T-helper 9 cell (primary cell): Measurements from ENCODE around the gene PPP2R2C.

Experiments
- DNase-seq: peaks from one replicate; pipeline ENCODE4 v3.0.0-alpha.2; 2020

PPP2R2C gene

GRCh38 chr4:6446538-6447451 is 25.6 kb downstream of the PPP2R2C start:
- DNase-seq, result no peak

DNA sequence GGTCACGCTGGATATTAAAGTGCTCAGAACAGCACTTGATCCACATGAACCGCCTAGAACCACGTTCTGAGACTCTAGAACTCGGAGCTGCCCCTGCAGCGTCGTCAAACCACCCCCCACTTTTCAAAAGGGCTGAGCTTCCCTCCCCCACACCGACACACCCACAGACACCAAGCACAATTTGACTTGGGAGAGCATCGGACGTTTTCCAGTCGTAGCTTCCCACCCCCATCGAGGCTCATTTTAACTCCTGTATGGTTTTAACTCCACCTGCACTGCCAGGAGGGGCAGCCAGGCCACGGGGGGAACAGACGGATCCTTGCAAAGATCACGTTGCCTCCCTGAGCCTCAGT is 26.3 kb downstream of the PPP2R2C start:
- no peak for DNase-seq

DNA sequence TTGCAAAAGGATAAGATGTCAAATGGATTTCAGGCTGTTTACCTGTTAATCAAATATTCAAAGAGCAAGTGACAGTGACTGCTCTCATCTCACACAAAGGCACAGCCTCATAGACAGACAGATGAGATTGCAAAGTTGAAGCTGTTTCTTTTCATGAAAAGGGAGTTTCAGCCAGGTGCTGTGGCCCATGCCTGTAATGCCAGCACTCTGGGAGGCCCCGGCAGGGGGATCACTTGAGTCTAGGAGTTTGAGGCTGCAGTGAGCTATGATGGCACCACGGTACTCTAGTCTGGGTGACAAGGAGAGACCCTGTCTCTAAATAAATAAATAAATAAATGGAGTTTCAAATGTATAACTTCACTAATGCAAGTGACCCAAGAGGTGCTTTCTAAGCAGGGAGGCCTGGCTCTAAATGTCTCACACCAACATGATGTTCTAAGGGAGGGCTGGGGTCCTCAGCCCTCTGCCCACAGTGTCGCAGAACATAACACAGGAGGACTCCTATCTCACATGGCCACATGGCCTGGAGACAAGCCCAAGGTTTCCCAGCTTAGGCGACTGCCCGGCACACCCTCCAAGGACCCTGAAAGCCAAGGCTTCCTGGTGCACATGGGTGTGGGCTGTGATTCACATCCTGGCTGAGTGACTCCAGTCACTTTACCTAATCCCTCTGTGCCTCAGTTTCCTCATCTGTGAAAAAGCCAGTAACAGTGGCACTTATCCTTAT is 26.8 kb downstream of the PPP2R2C start:
- DNase-seq, result no peak

DNA sequence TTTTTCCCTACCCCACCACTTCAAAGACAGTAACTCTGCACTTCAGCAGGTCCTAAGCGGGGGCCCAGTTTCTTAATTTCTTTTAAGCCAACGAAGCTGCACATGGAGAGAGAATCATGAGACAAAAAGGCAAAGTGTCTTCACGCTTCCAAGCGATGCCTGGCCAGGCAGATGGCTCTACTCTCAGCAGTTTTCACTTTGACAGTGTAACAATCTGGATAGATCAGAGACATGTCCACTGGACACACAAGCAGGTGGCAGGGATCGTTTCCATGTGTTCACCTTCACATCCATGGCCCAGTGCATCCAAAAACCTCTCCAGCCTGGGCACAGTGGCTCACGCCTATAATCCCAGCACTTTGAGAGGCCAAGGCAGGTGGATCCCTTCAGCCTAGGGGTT is 27.8 kb downstream of the PPP2R2C start:
- no peak for DNase-seq

DNA sequence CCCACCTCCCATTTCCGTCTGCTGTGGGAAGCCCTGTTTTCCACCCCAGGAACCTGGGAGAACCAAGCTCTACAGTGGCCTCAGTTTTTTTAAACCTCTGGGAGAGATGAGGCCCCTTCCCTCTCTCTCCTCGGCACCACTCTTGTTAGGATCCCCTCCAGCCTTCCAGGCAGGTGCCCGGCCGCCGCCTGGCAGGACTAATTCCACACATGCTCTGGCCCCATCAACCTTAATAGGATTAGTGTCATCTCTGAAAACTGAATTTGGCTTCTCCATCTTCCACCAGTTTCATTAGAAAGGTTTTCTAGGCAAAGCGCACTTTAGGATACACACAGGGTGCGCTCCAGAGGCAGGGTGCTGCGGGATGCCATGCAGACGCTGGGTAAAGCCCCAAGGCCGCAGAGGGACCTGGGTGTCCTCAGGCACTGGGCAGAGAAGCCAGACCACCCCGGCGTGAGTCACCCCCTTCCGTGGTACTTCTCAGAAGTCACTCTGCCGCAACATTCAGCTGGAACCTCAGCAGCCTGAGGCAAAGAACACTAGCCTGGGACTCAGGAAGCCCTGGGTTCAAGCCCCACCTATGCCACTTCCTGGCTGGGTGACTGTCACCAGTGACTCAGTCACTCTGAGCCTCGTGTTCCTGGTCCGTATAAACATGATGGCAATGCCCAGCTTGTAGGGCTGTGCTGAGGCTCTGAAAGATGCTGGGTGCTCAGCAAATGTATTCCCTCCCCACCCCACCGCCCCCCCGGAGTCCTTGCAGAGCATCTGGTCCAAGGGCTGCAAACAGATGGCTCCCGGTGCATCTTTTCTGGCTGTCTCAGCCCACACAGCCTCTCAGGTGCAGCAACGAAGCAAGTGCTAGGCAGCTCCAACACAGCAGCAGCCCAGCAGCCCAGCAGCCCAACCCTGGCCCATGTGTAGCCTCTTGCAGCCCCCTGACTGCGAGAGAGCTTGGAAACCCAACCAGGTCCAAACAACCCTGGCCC is 29.1 kb downstream of the PPP2R2C start:
- DNase-seq, result no peak

GRCh38 chr4:6442555-6442954 is 29.9 kb downstream of the PPP2R2C start:
- no peak for DNase-seq

DNA sequence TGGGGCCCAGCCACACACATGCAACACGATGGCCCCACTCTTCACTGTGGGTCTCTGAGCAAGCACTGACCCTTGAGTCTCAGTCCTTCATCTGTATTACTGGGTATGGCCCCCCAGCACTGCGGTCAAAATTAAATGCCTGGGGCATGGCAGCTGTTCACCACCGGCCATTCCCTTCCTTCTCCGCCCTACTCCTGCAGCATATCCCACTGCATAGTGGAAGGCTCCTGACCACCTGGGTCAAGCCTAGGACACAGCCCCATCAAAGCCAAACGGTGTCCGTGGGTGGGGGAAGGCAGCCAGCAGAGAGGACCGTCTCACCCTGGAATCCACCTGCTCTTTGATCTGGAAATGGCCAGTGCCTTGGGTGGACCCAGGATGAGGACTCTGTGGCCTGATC is 30.7 kb downstream of the PPP2R2C start:
- DNase-seq, result no peak

DNA sequence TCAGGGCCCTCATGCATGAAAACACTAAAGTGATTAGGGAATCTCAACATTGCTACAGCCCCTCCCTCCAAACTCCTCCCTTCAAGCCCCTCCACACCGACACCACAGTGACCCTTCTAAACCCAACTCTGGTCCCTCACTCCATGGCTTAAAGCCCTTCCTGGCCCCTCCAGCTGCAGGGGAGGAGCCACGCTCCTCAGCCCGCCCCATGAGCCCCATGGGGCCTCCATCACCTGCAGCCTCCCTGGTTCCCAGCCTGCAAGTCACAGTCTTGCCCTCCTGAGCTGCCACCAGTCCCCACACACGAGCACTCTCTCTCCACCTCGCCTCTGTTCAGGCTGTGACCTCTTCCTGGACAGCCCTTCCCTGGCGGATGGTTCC is 31.2 kb downstream of the PPP2R2C start:
- DNase-seq, result no peak

DNA sequence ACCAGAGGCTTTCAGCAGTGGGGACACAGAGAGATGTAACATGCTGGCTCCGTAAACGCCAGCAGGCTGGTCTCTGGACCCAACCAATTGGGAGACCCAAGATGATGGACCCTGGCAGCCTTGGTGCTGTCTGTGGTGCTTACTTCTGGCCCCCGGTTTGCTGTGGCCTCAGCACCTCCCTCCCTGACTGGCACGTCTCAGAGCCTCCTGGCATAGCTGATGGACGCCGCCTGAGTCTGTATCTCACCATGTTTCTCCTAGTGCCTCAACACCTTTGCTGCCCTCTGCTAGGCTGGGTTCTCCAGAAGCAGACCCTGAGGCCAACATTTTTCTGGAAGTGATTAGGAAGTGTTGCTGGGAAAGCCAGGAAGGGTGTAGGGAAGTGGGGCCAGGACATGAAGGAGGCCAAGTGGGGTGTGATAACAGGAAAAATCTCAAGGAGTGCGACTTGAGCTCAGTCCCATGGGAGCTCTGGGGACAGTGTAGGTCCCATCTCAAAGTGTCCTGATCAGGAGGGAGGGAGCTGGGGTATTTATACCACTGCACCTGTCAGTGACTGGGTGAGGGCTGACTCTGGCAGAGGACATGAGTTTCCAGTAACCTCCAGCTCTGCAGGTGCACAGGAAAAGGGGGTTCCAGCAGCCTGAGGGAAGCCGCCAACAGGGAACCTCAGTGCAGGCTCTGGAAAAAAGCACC is 31.8 kb downstream of the PPP2R2C start:
- DNase-seq, result no peak

GRCh38 chr4:6439120-6439762 is 33.2 kb downstream of the PPP2R2C start:
- no peak for DNase-seq

DNA sequence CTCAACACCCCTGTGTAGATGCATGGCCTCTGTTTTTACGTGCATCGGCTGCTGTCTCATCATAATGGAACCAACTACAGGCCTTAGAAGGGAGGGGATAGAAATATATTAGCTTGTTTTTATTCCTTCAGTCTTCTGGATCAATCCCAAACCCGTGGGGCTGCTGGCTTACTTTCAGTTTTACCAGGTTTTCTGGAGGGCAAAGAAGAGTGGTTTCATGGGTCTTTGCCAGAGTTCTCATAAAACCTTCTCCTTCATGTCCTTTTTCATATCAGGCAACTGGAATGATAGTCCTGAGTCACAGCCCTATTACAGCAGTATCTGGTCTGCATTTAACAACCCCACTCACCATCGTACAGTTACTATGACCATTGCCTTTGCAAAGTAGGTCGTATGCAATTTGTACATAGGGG is 34.6 kb downstream of the PPP2R2C start:
- no peak for DNase-seq

DNA sequence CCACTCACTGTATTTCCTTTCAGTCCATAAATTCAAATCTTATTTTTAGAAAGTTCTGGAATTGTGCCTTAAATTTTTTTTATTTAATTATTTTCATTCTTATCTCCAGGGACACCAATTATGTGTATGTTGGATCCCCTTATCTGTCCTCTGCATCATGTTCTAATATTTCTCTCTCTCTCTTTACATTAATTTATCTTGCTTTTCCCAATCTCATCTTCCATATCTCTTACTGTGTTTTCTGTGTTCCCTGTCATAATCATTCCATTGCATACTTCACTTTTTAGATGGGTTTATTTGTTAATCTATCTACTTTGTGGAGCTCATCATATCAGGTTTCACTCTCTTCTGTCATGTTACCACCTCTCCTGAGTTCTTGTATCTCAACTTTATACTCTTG is 37.4 kb downstream of the PPP2R2C start:
- DNase-seq, result no peak

DNA sequence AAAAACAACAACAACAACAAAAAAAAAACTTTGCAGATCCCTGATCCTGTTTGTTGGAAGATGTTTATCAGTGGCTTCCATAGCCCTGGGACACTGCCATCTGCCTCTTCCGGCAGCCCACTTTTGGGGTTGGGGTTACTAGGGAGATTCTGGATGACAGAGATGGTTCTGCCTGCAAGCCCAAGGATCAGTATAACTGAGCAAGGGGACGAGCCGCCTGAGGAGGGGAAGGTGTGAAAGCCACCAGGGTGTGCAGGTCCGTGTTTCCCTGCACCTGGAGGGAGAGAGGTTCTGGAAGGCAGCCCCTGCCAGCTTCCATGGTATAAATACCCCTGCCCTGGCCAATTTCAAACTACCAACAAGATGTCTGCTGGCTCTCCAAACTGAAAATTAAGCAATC is 41.5 kb downstream of the PPP2R2C start:
- DNase-seq, result no peak

DNA sequence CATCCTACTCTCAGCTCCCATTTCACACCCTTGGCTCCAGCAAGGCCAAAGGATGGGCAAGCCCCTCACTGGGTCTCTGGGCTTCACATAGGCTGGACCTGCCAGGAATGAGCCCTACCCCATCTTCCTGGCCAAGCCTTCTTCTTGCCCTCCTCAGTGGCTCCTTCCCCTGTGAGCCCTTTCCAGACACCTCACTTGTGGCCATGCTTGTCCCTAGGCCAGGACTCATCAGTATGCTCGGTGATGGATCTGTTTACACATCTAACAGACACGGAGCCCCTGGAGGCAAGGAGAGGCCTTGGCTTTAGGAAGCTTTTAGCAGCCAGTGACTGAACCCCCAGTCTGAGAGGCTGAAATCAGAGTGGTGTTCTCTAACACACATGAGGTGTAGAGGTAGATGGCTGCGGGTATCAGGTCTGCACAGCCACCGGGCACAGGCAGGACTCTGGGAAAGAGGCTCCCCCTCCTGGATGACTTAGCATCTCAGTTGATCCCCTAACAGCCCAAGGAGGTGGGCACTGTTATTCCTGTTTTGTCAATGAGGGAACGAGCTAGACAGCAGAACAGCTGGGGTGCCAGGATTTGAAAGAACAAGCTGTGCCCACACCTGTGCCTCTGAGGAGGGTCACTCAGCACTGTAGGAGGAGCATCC is 44.8 kb downstream of the PPP2R2C start:
- DNase-seq, result no peak

DNA sequence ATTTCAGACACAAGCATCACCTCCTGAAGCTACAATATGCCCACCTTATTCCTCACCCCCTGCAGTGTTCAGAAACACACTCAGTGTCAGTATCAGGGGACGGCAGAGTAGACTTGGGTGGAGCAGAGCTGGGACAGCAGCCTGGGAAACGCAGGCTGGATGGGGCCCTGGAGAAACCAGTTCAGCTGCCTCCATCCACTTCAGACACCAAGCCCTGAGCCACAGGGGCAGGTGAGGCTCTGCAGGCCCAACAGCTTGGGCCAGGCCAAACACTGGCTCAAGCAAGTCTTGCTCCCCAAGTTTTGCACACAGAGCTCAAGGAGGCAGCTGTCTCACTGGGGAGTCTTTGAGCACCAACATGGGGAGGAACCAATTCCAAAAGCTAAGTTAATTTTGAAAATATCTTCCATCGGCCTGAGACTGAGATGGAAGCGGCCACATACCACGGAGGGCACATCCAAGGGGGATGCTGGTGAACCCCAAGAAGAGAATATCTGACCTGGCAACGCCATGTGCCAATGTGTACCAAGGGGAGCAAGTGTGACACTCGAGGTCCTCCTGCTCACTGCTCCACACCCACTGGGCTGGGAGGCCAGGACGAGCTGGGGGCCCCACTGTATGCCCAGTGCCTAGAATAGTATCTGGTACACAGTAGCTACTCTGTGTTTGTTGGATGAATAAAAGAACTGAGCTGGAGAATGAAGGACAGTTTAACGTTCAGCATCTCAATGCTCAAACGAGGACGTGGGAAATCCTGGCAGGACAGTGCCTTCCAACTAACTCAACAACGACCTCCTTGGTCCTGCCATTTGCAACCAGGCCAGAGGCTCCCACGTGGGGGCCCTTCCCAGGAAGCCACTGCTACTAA is 45.6 kb downstream of the PPP2R2C start:
- no peak for DNase-seq

DNA sequence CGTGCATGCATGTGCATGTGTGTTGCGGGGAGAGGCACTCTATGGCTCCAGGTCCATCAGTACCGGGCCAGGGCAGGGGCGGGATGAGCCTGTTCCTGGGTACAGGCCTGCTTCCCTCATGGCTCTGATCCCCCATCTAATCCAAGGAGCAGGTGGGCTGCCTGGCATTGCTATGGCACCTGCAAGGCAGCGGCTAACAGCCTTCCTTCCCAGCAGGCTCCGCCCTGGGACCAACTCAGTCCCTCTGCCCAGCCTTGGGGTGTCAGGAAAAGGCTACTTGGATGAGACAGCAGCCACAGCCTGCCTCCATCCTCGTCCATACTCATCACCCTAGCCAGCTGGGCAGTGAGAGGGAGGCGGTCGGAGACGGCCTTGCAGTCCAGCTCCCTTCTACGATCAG is 46.5 kb downstream of the PPP2R2C start:
- DNase-seq, result no peak

DNA sequence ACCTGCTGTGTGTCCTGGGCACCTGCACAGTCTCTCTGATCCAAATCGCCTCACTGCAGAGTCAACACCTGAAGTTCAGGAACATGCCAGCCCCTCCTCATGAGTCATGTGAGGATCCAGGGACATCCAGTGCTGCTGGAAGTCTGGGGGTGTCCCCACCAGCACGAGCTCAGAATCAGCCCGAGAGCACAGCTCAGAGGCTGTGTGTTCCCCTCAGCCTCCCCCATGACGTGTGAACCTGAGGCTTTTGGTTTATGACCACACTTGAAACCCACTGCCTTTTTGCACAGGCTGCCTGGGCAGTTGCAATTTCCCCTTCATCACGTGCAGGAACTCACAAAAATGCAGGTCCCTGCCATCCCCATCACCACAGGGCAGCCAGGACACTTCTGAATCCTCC is 47.1 kb downstream of the PPP2R2C start:
- DNase-seq, result no peak

- DNase-seq, result no peak
Observed at GRCh38 chr4:6424425-6424824, 48.0 kb downstream of the PPP2R2C start.

- DNase-seq, result no peak
Observed at GRCh38 chr4:6423575-6423974, 48.8 kb downstream of the PPP2R2C start.

DNA sequence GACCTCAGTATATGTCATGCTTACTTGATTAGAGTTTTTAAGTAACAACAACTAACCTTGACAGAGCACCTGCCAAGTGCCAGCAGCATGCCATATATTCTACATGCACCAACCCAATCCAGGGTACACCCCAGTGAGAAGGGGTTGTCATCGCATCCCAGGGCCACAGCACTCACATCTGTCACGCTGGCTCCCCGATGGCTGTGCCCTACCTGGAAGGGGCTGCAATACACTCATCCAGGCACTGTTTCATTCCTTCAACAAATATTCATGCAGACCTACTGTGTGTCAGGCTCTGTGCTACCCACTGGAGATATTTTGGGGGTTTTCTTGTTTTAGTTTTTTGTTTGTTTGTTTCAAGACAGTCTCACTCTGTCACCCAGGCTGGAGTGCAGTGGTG is 49.5 kb downstream of the PPP2R2C start:
- no peak for DNase-seq
